Kidney epithelial cell (primary cell): ENCODE data around the gene TMEFF2. TPM values are rescaled to one million over a fixed set of nuclear protein-coding genes. Genes with fewer than 3 reads are reported as not detected.

ENCODE experiments used
- DNase-seq: peaks from one replicate; pipeline ENCODE4 v3.0.0-alpha.2; 2010; ENCODE audit warnings: low read depth
- H3K27me3 ChIP-seq: 2 replicates; pipeline ENCODE4 v1.6.0; 2011; ENCODE audit warnings: low read length; ENCODE audit not compliant: control insufficient read depth, insufficient read depth
- H3K36me3 ChIP-seq: 2 replicates; pipeline ENCODE4 v1.5.1; 2011; ENCODE audit warnings: low read length; ENCODE audit not compliant: control insufficient read depth, insufficient read depth
- H3K4me3 ChIP-seq: 2 replicates; pipeline ENCODE4 v1.5.1; 2011; ENCODE audit warnings: low read depth, mild to moderate bottlenecking, control low read depth, low read length
- total RNA-seq: library from RNA; depleted of rRNA; stranded (reverse); fragments of >200 nt; gene quantifications from 2 replicates; pipeline ENCODE4 v1.2.3, GENCODE V29; 2015
- TF ChIP-seq, protein P1 (sequence below): IDR thresholded peaks from 2 replicates; pipeline ENCODE4 v1.5.1; 2011; ENCODE audit warnings: mild to moderate bottlenecking, moderate library complexity, low read length, control low read depth, inconsistent platforms; ENCODE audit not compliant: insufficient read depth, poor library complexity, severe bottlenecking

Gene TMEFF2
- total RNA-seq, 1 donor from 2014 or later = not detected

DNA sequence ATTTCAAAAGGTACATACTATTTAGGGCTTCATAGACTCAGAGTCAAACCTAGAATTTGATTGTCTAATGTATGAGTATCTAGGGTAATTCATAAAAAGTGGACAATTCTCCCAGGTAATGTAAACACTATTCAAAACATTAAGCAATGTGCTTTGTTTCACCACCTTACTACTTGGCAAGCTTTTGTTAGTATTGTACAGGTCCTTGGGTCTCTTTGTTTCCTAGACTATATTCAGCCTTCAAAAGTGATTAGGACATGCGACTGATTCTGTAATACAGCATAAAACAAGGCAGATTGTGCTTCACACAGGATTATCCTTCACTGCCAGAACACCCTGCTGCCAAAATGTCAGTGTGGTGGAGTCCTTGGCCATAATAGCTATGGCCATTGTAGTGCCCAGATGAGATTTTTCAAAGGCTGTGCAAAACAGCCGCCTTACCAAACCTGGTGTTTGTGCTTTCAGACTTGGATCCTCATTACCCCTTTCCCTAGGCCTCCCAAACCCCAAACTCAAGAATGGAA is 257.8 kb downstream of the TMEFF2 start:
- Histone ChIP-seq H3K4me3 (no peak overlapping the region), H3K36me3 (no peaks in the 10 kb centered on the region), H3K27me3 (no peaks in the 10 kb centered on the region)
- no peak for DNase-seq
- TF ChIP-seq, protein P1, sequence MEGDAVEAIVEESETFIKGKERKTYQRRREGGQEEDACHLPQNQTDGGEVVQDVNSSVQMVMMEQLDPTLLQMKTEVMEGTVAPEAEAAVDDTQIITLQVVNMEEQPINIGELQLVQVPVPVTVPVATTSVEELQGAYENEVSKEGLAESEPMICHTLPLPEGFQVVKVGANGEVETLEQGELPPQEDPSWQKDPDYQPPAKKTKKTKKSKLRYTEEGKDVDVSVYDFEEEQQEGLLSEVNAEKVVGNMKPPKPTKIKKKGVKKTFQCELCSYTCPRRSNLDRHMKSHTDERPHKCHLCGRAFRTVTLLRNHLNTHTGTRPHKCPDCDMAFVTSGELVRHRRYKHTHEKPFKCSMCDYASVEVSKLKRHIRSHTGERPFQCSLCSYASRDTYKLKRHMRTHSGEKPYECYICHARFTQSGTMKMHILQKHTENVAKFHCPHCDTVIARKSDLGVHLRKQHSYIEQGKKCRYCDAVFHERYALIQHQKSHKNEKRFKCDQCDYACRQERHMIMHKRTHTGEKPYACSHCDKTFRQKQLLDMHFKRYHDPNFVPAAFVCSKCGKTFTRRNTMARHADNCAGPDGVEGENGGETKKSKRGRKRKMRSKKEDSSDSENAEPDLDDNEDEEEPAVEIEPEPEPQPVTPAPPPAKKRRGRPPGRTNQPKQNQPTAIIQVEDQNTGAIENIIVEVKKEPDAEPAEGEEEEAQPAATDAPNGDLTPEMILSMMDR = no peak

- TF ChIP-seq, protein P1 = no peak
- no peak overlapping the region for H3K4me3 ChIP-seq
- H3K27me3 ChIP-seq = no peaks in the 10 kb centered on the region
- H3K36me3 ChIP-seq = no peaks in the 10 kb centered on the region
- no peak for DNase-seq
Observed at GRCh38 chr2:191935247-191935646, 259.5 kb downstream of the TMEFF2 start.

- H3K4me3 ChIP-seq = no peak overlapping the region
- TF ChIP-seq, protein P1 = no peak
- no peaks in the 10 kb centered on the region for H3K27me3 ChIP-seq
- DNase-seq = peak; percentile 35
- no peaks in the 10 kb centered on the region for H3K36me3 ChIP-seq
Observed at GRCh38 chr2:191933307-191934105, 261.2 kb downstream of the TMEFF2 start.

GRCh38 chr2:191932286-191932685 is 262.4 kb downstream of the TMEFF2 start:
- DNase-seq = no peak
- H3K36me3 ChIP-seq = no peaks in the 10 kb centered on the region
- H3K27me3 ChIP-seq = no peaks in the 10 kb centered on the region
- TF ChIP-seq, protein P1 = no peak
- H3K4me3 ChIP-seq = no peak overlapping the region

DNA sequence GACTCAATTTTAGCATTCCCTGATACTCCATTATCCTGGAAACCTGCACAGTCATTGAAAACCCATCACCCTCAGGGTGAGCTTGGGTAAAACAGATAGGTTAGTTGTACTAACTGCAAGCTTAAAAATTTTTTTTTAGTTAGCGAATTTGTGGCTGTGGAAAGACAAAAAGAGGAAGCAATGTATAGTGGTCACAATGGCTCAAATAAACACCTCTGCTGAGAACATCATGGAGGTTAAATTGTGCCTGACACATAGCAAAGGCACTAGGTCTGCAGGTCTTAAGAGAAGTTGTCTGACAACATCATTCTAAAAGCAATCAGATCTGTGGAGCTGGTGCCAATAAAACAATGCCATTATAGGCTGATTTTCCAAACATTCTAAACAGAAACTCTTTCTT is 263.4 kb downstream of the TMEFF2 start:
- DNase-seq = no peak

More for the DNA sequence above, 263.4 kb downstream of the TMEFF2 start:
- Histone ChIP-seq H3K36me3 (no peaks in the 10 kb centered on the region), H3K4me3 (no peak overlapping the region), H3K27me3 (no peaks in the 10 kb centered on the region)
- TF ChIP-seq, protein P1 = no peak
